Testis (tissue), 3 donors: ENCODE results near the gene SORCS3. TPM values are rescaled to one million over a fixed set of nuclear protein-coding genes. Genes with fewer than 3 reads are reported as not detected.

Source experiments
- DNase-seq: peaks from one replicate; pipeline ENCODE4 v3.0.0-alpha.2; 2019
- H3K27ac ChIP-seq, 2 donors: fragments of 200-600 bp; sonication (generic); one replicate each; pipeline ENCODE4 v1.5.1; 2019
- H3K27me3 ChIP-seq: fragments of 200-600 bp; sonication (generic); one replicate; pipeline ENCODE4 v1.5.1; 2019
- H3K36me3 ChIP-seq: fragments of 200-600 bp; sonication (generic); one replicate; pipeline ENCODE4 v1.5.1; 2017; ENCODE audit warnings: low read depth; ENCODE audit errors: missing control alignments
- H3K4me1 ChIP-seq: fragments of 200-600 bp; sonication (generic); one replicate; pipeline ENCODE4 v1.5.1; 2019
- H3K4me3 ChIP-seq, 2 donors: fragments of 200-600 bp; sonication (generic); one replicate each; pipeline ENCODE4 v1.5.1; 2017 to 2019
- H3K9me3 ChIP-seq: fragments of 200-600 bp; sonication (generic); one replicate; pipeline ENCODE4 v1.5.1; 2017
- CTCF ChIP-seq, 3 experiments: fragments of 450-650 bp in 2 of 3; fragments of 200-600 bp in 1 of 3; sonication (generic) in 1 of 3; IDR thresholded peaks; one replicate each; pipeline ENCODE4 v1.5.1; 2016 to 2019; ENCODE audit warnings: antibody characterized with exemption in 3 of 3, mild to moderate bottlenecking in 2 of 3, moderate library complexity in 1 of 3
- POLR2A ChIP-seq: fragments of 450-650 bp; IDR thresholded peaks from one replicate; pipeline ENCODE4 v1.6.1; 2017; ENCODE audit warnings: antibody characterized with exemption, mild to moderate bottlenecking, moderate library complexity
- WGBS, 2 donors: methylation state at CpG; one replicate each; pipeline ENCODE4 v1.1.5; 2018; 5-methylcytosine and 5-hydroxymethylcytosine counted together
- intact Hi-C: fragments of 100-400 bp; cut with DNase I; formaldehyde crosslinking; loops from one replicate; pipeline ENCODE4 v1.15.1; 2023; ENCODE audit warnings: low total_unique reads
- polyA plus RNA-seq: library from polyadenylated mRNA; stranded (reverse); fragments of 350-450 nt; fragmentation: Illumina TruSeq; extraction: RNeasy Lipid Tissue Mini Kit (QIAGEN cat#74804); gene quantifications from one replicate; pipeline ENCODE4 v1.2.3, GENCODE V29; 2014; ENCODE audit warnings: low read depth, low replicate concordance; ENCODE audit not compliant: insufficient read depth
- total RNA-seq, 2 donors: library from RNA; depleted of rRNA; stranded (reverse); fragments of >200 nt; gene quantifications; one replicate each; pipeline ENCODE4 v1.2.3, GENCODE V29; 2016

Gene SORCS3
- total and polyA plus RNA-seq, 3 donors from 2014 or later = 1.3 to 2.2 (median 1.7) TPM

GRCh38 chr10:105189463-105189800 lies 548.3 kb downstream of the SORCS3 start:
- Histone ChIP-seq H3K4me3 (no peak overlapping the region), H3K9me3 (no peaks in the 10 kb centered on the region), H3K27me3 (no peaks in the 10 kb centered on the region), H3K4me1 (no peaks in the 10 kb centered on the region), H3K27ac (no peak overlapping the region), H3K36me3 (no peaks in the 10 kb centered on the region)
- WGBS, 2 donors = 95 to 100% methylated on average over 2 of the region's 2 CpGs
- TF ChIP-seq POLR2A (no peak), CTCF (IDR thresholded peaks at IDR 0.05) (no peak)
- DNase-seq = no peak
- intact Hi-C loops = no loop called here

- intact Hi-C loops = no loop called here
- WGBS, 2 donors = 90 to 93% methylated on average over 4 of the region's 4 CpGs
Measured at GRCh38 chr10:105192146-105192545, 551.1 kb downstream of the SORCS3 start.

GRCh38 chr10:105192861-105193260 lies 551.8 kb downstream of the SORCS3 start:
- intact Hi-C loops = no loop called here
- TF ChIP-seq POLR2A (no peak), CTCF (IDR thresholded peaks at IDR 0.05) (no peak)
- DNase-seq = no peak
- H3K9me3 ChIP-seq = no peaks in the 10 kb centered on the region
- no peaks in the 10 kb centered on the region for H3K36me3 ChIP-seq
- H3K4me1 ChIP-seq = no peaks in the 10 kb centered on the region
- H3K27me3 ChIP-seq = no peaks in the 10 kb centered on the region
- no peak overlapping the region for H3K4me3 ChIP-seq
- whole genome bisulfite sequencing, 2 donors = 80 to 85% methylated on average over 2 of the region's 2 CpGs
- no peak overlapping the region for H3K27ac ChIP-seq

More at GRCh38 chr10:105192146-105192545, 551.1 kb downstream of the SORCS3 start:
- no peaks in the 10 kb centered on the region for H3K36me3 ChIP-seq
- no peaks in the 10 kb centered on the region for H3K4me1 ChIP-seq
- H3K9me3 ChIP-seq = no peaks in the 10 kb centered on the region
- H3K27me3 ChIP-seq = no peaks in the 10 kb centered on the region
- no peak overlapping the region for H3K4me3 ChIP-seq
- no peak overlapping the region for H3K27ac ChIP-seq
- DNase-seq = no peak
- no peak for TF ChIP-seq CTCF (IDR thresholded peaks at IDR 0.05)
- no peak for TF ChIP-seq POLR2A

- Histone ChIP-seq H3K27ac (no peak overlapping the region), H3K27me3 (no peaks in the 10 kb centered on the region), H3K36me3 (no peaks in the 10 kb centered on the region), H3K4me1 (no peaks in the 10 kb centered on the region), H3K4me3 (no peak overlapping the region), H3K9me3 (no peaks in the 10 kb centered on the region)
- no peak for DNase-seq
- WGBS, 2 donors = 79 to 82% methylated on average over 4 of the region's 4 CpGs
- intact Hi-C loops = no loop called here
- TF ChIP-seq CTCF (IDR thresholded peaks at IDR 0.05) = no peak
- TF ChIP-seq POLR2A = no peak
Measured at GRCh38 chr10:105195831-105196230, 554.7 kb downstream of the SORCS3 start.

- Histone ChIP-seq H3K36me3 (no peaks in the 10 kb centered on the region), H3K27me3 (no peaks in the 10 kb centered on the region), H3K27ac (no peak overlapping the region), H3K4me1 (no peaks in the 10 kb centered on the region), H3K4me3 (no peak overlapping the region), H3K9me3 (no peaks in the 10 kb centered on the region)
- WGBS, 2 donors = 74 to 76% methylated on average over 6 of the region's 6 CpGs
- no peak for TF ChIP-seq CTCF (IDR thresholded peaks at IDR 0.05)
- no peak for TF ChIP-seq POLR2A
- no peak for DNase-seq
- intact Hi-C loops = no loop called here
Measured at GRCh38 chr10:105197598-105198364, 556.7 kb downstream of the SORCS3 start.
